Stimulated activated CD4-positive, alpha-beta T cell treated with anti-CD3 and anti-CD28 coated beads, Interleukin-1b, Interleukin-23, amount 100 ng/mL, for 4 hours (primary cell): ENCODE data around the gene SLC49A3.
"Not testable (repeated sequence)": the region's sequence is repeated elsewhere in the genome, so short reads cannot be mapped to it uniquely, and the experiment has no call there.

Source experiments
- DNase-seq, 2 donors: peaks; one replicate each; pipeline ENCODE4 v3.0.0-alpha.2; 2020; ENCODE audit warnings: low read depth in 2 of 2

Gene SLC49A3

GRCh38 chr4:688854-689681 lies at the start of gene SLC49A3:
SLC49A3 (minus strand) TSS chr4:689151; CDS start chr4:689127, 24 bp downstream.
- DNase-seq = no peak

GRCh38 chr4:736561-736960 lies 47.6 kb upstream of the SLC49A3 start:
- DNase-seq = not testable (repeated sequence)

DNA sequence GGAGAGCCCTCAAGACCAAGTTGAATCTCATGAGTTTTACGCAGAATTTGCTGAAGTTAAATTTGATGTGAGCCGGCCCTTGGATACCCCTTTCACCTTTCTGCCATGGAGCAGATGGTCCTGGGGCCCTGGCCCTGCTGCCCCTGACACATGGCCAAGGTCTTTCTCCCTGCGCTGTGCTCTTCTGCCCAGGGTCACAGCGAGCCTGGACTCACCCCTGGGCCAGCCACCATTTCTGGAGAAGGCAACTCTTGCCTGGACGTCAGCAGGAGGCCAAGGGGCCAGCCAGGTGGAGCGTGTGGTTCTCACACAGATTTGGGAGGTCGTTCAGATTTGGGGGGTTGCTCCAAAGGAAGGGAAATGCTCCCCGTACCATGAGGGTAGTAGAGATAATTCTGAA lies 46.6 kb upstream of the SLC49A3 start:
- DNase-seq = no peak

DNA sequence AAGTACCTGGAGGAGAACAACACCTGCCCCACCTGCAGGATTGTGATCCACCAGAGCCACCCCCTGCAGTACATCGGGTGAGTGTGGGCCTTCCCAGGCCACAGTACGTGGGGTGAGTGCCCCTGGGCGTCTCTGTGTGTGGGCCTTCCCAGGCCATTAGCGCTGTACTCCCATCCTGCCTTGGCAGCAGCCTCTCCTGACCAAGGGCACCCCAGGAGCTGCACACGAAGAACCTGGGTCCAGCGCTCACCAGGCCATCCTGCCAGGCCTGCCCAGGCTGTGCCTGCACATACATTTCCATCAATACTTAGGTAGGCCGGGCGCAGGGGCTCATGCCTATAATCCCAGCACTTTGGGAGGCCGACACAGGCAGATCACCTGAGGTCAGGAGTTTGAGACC lies 46.0 kb upstream of the SLC49A3 start:
- no peak for DNase-seq

GRCh38 chr4:734075-734474 lies 45.1 kb upstream of the SLC49A3 start:
- no peak for DNase-seq

GRCh38 chr4:733631-733980 lies 44.7 kb upstream of the SLC49A3 start:
- DNase-seq = no peak

DNA sequence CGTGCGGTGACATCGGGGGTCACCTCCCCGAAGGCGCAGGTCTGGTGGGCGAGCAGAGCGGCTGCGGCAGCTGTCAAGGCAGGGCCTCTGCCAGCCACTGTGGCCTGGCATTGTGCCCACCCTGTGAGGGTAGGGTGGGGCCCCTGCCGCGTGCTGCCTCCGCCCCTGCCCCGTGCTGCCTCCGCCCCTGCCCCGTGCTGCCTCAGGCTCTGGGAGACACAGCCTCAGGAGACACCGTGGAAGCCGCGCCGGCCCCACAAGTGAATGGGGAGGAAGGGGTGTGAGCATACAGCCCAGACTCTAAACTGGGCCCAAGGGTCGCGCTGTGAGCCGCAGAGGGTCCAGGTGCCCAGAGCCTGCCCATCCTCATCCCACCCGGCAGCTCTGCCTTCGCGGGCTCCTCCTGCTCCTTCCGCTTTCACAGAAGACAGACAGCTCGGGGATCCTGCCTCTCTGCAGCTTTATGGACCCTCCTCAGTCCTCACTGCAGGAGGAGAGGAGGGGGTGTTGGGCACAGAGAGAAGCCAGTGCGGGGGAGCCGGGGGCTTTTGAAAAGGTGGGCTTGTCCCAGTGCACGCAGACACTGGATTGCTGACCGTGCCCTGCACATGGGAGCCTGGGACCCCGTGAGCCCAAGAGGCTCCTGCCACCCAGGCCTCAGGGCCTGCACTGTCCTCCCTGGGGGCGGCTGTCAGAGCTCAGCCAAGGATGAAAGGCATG lies 44.1 kb upstream of the SLC49A3 start:
- no peak for DNase-seq

DNA sequence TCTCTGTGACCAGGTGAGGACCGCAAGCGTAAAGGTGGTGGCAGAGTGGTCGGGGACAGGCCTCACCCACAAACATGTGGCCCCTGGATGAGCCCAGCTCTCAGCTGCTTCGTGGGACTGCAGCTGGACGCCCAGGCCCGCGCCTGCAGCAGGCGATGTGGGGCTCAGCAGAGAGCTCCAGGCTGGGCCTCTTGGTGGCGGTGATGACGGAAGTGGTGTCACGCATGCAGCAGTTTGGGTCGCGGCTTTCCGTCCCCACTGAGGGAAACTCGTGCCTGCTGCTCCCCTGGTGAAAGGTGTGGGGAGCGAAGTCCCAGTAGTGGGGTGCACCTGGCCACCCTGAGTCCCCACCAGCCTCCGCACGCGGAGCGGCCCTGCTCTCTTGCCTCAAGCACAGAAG lies 43.5 kb upstream of the SLC49A3 start:
- no peak for DNase-seq

- DNase-seq = not testable (repeated sequence)
These were observed 43.0 kb upstream of the SLC49A3 start for GRCh38 chr4:731954-732353.

GRCh38 chr4:730946-731904 lies 42.3 kb upstream of the SLC49A3 start:
- not testable (repeated sequence) for DNase-seq

GRCh38 chr4:730511-730910 lies 41.6 kb upstream of the SLC49A3 start:
- no peak for DNase-seq

DNA sequence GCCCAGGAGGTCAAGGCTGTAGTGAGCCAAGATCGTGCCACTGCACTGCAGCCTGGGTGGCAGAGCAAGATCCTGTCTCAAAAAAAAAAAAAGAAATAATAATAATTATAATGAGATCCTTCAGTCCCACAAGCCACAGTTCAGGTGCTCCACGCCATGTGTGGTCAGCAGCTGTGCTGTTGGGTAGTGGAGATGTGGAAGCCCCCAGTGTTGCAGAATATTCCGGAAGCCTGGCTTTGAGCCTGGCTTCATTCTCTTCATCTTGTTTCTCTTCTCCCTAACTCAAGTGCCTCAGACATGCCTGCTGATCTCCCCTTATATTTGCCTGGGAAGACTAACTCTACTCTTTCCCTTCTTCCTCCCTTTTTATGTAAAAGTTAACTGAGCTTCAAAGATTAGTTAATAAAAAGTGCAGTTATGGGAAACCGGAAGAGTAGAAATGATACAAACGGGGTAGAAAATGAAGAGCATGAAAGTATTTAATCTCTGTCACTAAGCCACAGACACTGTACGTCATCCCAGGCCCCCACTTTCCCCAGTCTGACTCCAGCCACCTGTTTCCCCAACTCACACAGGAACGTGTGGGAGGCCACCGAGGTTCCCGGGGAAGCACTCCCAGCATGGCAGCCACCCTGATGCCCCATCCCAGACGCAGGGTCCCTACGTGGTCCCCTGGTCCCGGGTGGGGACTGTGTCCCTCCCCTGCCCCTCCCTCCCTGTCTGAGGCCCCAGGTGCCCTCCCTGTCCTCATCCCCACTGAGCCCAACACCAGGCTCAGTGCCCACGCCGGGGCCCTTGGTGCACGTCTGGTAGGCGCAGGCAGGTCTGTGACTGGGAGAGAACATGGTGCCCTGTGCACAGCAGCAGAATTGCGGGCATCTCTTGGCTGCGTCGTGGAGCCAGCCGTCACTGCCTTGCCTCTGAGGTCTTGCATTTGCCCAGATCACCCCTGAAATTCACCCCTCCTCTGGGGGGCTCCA lies 40.7 kb upstream of the SLC49A3 start:
- no peak for DNase-seq

DNA sequence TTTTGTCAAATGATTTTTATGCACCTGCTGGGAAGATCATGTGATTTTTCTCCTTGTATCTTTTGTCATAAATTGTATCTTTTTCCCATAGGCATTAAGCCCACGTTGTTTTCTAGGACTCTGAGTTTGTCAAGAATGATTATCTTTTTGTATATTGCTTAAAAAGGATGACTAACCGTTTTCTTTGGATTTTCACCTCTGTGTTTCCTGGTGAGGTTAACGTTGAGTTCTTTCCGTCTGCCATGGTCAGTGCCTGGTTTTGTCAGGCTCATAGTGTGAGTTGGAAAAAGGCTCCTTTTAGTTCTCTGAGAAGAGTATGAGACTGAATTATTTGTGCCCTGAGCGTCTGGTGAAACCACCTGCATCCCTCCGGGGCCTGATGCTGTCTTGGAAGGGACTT lies 38.6 kb upstream of the SLC49A3 start:
- no peak for DNase-seq

DNA sequence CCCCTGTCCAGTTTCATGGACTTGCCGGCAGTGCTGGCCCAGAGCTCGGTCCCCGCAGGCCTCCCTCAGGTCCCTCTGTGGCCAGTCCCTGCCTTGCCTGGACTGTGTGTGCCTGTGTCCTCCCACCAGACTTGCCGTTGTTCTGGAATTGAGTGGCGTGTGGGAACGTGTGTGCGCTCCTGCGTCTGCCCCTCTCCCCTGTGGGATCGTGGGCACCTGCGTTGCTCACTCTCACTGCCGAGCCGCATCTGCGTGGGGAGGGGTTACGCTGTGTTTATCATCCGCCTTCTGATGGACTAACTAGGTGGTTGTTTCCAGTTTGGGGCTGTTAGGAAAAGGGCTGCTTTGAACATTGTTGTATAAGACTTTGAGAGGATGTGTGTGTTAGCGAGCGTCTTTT lies 37.9 kb upstream of the SLC49A3 start:
- no peak for DNase-seq

DNA sequence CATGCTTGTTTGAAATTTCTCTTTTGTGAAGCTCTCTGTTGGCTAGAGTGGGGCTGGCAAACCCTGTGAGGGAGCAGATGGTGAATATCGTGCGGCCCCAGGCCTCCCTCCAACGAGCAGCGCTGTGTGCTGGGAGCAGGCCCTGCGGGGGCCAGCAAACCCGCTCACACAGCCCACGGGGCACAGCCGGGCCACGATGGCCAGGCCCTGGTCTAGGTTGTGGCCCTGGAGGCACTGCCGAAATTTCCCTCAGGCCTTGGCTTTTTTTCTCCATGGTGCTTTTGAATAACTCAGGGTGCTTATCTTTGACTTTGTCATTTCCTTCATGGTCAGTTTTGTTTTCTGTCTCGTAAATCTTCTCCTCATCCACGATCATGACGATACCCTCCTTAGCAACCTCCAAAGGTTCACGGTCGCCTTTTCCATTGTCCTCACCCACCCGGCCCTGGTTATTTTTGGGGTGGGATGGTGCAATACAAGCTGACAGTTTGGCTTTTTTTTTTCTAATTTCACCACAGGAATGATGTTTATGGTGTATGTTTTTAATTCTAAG lies 37.4 kb upstream of the SLC49A3 start:
- DNase-seq = no peak

DNA sequence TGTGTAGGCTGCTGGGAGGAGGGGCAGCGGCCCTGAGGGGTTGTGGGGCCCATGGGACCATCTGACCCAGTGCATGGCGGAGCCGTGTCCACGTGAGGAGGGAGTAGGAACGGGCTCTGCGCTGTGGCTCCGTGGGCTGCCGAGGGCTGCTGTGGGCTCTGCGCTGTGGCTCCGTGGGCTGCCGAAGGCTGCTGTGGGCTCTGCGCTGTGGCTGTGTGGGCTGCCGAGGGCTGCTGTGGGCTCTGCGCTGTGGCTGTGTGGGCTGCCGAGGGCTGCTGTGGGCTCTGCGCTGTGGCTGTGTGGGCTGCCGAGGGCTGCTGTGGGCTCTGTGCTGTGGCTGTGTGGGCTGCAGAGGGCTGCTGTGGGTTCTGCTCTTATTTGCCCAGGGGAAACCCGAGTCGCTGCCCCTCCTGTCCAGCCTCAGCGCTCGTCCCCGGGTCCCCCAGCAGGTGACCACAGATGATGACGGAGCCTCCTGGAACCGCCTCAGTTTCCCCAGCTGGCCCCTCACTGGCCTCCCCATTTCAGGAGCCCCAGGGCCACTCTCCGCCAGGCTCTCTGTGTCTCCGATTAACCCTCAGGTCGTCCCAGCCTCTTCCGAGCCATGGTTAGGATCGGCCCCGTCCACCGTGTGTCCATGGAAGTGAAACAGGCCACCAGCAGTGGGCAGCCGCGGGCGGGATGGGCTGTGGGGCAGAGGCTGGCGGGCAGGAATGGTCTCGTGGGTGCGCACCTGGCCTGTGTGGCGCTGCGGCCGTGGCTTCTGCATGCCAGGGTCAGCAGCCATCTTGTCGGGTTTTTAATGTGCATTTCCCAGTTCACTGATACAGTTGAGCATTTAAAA lies 36.7 kb upstream of the SLC49A3 start:
- DNase-seq = no peak

DNA sequence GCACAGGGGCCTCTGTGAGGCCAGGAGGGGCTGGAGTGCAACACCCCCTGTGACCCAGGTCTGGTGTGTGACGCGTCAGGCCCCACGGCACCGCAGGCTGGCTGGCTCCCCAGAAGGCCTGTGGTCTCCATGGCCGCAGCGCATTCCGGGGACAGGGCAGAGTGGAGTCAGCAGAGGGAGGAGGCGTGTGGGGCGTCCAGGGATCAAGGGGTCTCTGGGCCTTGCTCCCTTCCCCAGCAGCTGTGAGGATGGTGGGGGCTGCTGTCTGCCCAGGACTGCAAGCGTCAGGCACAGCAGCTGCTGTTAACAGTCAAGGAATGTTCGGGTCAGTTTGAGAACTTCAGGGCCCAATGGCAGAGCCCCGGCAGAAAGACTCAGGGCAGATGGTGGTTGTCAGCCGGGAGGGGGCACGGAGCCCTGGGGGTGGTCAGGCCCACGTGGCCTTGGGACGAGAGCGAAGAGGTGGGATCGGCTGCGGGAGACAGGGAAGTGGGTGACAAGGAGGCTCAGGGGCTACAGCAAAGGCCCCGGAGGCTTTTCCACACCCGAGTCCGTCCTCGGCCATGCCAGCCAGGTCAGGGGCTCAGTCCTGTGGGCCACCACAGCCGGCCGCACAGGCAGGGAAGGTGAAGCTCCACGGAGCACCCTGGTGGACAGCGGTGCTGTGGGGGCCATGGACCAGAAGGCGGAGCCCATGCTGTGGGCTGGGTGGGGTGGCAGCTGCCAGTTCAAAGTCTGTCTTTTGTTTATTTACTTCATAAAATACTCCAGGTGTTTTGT lies 35.0 kb upstream of the SLC49A3 start:
- DNase-seq = no peak

GRCh38 chr4:722851-723360 lies 34.0 kb upstream of the SLC49A3 start:
- no peak for DNase-seq
